WERI-Rb-1 (cell line): ENCODE measurements around the gene CDHR3.

ENCODE experiments used
- DNase-seq: peaks from one replicate; pipeline ENCODE4 v3.0.0-alpha.2; 2020
- H3K27ac ChIP-seq: fragments of 250-450 bp; sonication (Bioruptor Pico); 2 replicates; pipeline ENCODE4 v1.5.1; 2020; ENCODE audit warnings: mild to moderate bottlenecking, moderate library complexity
- H3K27me3 ChIP-seq: fragments of 250-450 bp; sonication (Bioruptor Pico); 2 replicates; pipeline ENCODE4 v1.5.1; 2021; ENCODE audit warnings: mild to moderate bottlenecking, low read depth, moderate library complexity; ENCODE audit not compliant: insufficient read depth, severe bottlenecking
- H3K36me3 ChIP-seq: fragments of 250-450 bp; sonication (Bioruptor Pico); 2 replicates; pipeline ENCODE4 v1.5.1; 2020; ENCODE audit warnings: mild to moderate bottlenecking, moderate library complexity
- H3K4me3 ChIP-seq: 2 replicates; pipeline ENCODE4 v1.5.1; 2011; ENCODE audit warnings: low read depth, mild to moderate bottlenecking, control low read depth, low read length
- H3K9me3 ChIP-seq: fragments of 250-450 bp; sonication (Bioruptor Pico); 2 replicates; pipeline ENCODE4 v1.5.1; 2021; ENCODE audit warnings: mild to moderate bottlenecking, moderate library complexity; ENCODE audit not compliant: severe bottlenecking
- TF ChIP-seq, protein P1 (sequence below): IDR thresholded peaks from 2 replicates; pipeline ENCODE4 v1.5.1; 2011; ENCODE audit warnings: low read depth, mild to moderate bottlenecking, control low read depth, inconsistent platforms, low read length

CDHR3 gene

DNA sequence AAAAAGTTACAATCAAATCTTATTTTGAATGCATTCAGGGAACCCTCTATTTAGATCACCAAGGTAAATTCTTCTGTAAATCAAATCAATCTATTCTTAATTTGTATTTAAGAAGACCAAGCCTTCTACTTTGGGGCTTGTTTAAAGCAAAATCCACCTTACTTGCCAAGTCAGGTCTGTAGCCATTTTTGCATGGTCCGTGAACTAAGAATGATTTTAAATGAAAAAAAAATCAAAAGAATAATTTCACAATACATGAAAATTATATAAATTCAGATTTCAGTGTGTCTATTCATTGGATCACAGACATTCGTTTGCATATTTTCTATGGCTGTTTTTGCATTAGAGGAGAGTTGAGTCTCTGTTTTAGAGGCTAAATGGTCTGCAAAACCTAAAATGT lies 89.6 kb downstream of the CDHR3 start:
- H3K9me3 ChIP-seq: no peaks in the 10 kb centered on the region
- H3K27me3 ChIP-seq: no peaks in the 10 kb centered on the region
- DNase-seq: no peak
- no peak overlapping the region for H3K4me3 ChIP-seq
- TF ChIP-seq, protein P1, sequence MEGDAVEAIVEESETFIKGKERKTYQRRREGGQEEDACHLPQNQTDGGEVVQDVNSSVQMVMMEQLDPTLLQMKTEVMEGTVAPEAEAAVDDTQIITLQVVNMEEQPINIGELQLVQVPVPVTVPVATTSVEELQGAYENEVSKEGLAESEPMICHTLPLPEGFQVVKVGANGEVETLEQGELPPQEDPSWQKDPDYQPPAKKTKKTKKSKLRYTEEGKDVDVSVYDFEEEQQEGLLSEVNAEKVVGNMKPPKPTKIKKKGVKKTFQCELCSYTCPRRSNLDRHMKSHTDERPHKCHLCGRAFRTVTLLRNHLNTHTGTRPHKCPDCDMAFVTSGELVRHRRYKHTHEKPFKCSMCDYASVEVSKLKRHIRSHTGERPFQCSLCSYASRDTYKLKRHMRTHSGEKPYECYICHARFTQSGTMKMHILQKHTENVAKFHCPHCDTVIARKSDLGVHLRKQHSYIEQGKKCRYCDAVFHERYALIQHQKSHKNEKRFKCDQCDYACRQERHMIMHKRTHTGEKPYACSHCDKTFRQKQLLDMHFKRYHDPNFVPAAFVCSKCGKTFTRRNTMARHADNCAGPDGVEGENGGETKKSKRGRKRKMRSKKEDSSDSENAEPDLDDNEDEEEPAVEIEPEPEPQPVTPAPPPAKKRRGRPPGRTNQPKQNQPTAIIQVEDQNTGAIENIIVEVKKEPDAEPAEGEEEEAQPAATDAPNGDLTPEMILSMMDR: no peak
- H3K27ac ChIP-seq: no peak overlapping the region
- H3K36me3 ChIP-seq: no peaks in the 10 kb centered on the region

DNA sequence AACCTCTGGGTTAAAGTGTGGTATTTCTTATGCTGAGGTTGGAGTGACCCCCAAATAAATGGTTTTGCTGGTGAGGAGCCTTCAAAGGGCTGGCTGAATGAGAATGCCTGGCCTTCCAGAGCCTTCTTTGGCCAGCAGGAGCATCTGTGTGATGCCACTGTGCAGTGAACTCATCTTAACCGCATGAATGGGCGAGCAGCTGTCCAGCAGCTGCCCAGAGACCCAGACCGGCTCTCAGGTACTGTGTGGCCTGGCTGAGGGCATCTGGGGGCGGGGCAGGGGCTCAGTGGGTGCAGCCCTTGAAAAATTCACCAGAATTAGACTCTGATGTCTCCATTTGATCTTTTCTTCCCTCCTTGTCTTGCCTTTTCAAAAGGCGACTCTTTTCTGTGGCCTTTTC lies 90.0 kb downstream of the CDHR3 start:
- Histone ChIP-seq H3K4me3 (no peak overlapping the region), H3K27ac (no peak overlapping the region), H3K27me3 (no peaks in the 10 kb centered on the region), H3K36me3 (no peaks in the 10 kb centered on the region), H3K9me3 (no peaks in the 10 kb centered on the region)
- no peak for DNase-seq
- TF ChIP-seq, protein P1: no peak

DNA sequence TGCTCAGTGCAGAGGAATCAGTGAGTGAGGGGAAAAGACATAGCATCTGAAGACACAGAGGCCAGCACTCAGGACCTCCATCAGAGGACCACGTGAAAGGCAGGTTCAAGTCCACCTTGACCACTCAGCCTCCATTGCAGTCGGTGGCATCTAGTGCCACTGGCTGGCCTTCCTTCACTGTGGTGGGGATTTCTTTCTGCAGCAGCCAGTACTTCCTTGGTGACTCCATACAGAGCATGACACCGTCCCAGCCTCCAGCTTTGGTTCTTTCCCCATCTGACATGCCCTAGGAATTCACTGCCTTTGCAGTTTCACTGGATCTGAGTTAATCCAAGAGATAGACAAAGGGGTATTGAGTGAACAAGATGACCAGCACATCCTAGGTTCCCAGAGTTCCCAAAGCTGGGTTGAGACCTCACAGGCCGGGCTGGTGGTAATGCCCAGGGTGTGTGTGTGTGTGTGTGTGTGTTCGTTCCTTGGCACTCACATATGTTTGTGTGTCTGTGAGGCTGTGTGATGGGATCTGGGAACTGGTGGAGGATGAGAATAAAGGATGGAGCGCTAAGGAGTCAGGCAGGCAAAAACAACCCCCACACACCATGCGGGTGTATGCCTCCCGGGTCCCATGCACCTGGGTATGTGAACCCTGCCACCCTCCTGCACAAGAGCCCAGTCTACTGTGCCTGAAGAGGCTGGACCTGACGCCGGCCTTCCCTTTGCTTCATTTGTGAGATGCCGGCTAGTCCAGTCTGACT lies 91.3 kb downstream of the CDHR3 start:
- Histone ChIP-seq H3K4me3 (no peak overlapping the region), H3K36me3 (no peaks in the 10 kb centered on the region), H3K9me3 (no peaks in the 10 kb centered on the region), H3K27ac (no peak overlapping the region; the same call in 1 of the 2 replicates), H3K27me3 (no peaks in the 10 kb centered on the region)
- no peak for DNase-seq
- TF ChIP-seq, protein P1: no peak

DNA sequence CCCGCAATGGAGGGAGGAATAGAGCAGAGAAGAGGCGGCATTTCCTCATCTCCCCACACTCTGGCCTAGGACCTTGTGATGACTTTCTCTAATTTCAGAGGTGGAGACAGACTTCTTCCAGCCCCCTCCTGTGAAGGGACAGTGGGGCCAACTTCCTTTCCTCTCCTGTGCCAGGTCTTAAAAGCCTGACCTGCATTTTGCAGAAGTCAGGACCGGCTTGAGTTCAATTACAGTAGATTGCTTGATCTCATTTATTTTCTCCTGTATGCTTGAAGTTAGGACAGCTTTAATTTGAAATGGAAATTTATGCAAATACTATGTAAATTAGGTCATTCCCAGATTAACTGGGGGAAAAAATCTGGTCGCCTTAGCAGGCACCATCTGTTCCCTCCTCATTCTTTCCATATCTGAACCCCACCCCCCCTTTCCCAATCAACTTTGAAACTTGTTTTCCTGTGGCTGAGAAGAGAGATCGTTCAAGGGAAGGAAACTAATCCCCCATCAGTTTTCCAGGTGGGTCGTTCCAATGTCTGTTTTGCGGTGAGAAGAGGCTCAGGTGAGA lies 92.0 kb downstream of the CDHR3 start:
- no peaks in the 10 kb centered on the region for H3K9me3 ChIP-seq
- peak; percentile 32 for DNase-seq
- H3K27me3 ChIP-seq: no peaks in the 10 kb centered on the region
- no peaks in the 10 kb centered on the region for H3K36me3 ChIP-seq
- TF ChIP-seq, protein P1: no peak
- no peak overlapping the region for H3K4me3 ChIP-seq
- peak overlapping the region; percentile 32 for H3K27ac ChIP-seq

DNA sequence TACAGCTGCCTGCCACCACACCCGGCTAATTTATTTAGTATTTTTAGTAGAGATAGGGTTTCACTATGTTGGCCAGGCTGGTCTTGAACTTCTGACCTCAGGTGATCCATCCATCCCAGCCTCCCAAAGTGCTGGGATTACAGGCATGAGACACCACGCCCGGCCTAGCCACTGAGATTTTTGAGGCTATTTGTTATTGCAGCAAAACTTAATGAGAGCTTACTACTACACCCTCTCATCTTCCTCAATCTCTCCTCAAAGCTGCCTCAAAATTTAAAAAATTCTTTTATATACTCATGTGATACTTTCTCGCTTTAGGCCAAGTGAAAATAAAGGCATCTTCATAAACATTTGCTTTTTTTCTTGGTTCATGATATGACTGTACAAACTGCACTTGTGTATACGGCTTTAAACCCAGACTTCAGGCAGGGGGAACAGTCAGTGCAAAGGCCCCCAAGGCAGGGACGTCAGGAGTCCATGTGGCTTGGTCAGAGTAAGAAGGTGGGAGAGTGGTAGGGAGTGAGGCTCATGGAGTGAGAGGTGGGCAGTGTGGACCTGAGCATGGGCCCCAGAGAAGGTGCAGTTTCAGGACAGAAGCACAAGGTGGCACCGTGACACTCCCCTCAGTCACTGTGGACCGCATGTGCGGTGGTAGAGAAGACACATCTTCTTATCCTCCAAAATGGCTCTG lies 93.6 kb downstream of the CDHR3 start:
- Histone ChIP-seq H3K36me3 (no peaks in the 10 kb centered on the region), H3K27me3 (no peaks in the 10 kb centered on the region), H3K9me3 (no peaks in the 10 kb centered on the region), H3K27ac (peak overlapping the region; percentile 46; the same call in 1 of the 2 replicates), H3K4me3 (no peak overlapping the region)
- peak; percentile 81 for DNase-seq
- TF ChIP-seq, protein P1: peak; percentile 94
